Cardiac muscle cell (in vitro differentiated cells and primary cell): ENCODE results near the gene RDM1. TPM values are rescaled to one million over a fixed set of nuclear protein-coding genes. Genes with fewer than 3 reads are reported as not detected.

Source experiments
- DNase-seq, 2 donors: peaks; one replicate each; pipeline versions ENCODE4 v3.0.0 to v3.0.0-alpha.2; 2010 to 2017; ENCODE audit warnings: low read depth in 1 of 2, low spot score in 1 of 2
- H3K27ac ChIP-seq: fragments of 200-600 bp; sonication (generic); 2 replicates; pipeline ENCODE4 v1.5.1; 2016
- H3K27me3 ChIP-seq: fragments of 200-600 bp; sonication (generic); 2 replicates; pipeline ENCODE4 v1.6.0; 2016; ENCODE audit warnings: control low read depth
- H3K36me3 ChIP-seq: fragments of 200-600 bp; sonication (generic); 2 replicates; pipeline ENCODE4 v1.5.1; 2016; ENCODE audit warnings: control low read depth
- H3K4me1 ChIP-seq: fragments of 200-600 bp; sonication (generic); 2 replicates; pipeline ENCODE4 v1.8.1; 2017; ENCODE audit warnings: low read depth, mild to moderate bottlenecking, mixed run types
- H3K4me3 ChIP-seq: fragments of 200-600 bp; sonication (generic); 2 replicates; pipeline ENCODE4 v1.5.1; 2016; ENCODE audit warnings: mild to moderate bottlenecking
- H3K9me3 ChIP-seq: fragments of 200-600 bp; sonication (generic); 2 replicates; pipeline ENCODE4 v1.5.1; 2017; ENCODE audit warnings: low read depth, mild to moderate bottlenecking, control low read depth
- polyA plus RNA-seq: library from polyadenylated mRNA; unstranded; fragments of >200 nt; fragmentation: Nextera tagmentation; extraction: Ambion mirVana; gene quantifications from 2 replicates; pipeline ENCODE4 v1.2.1, GENCODE V29; 2016
- total RNA-seq: library from RNA; depleted of rRNA; stranded (reverse); fragments of >200 nt; gene quantifications from 2 replicates; pipeline ENCODE4 v1.2.3, GENCODE V29; 2016
- TF ChIP-seq, protein P1 (sequence below): IDR thresholded peaks from 2 replicates; pipeline ENCODE4 v1.5.1; 2012; ENCODE audit warnings: low read depth, mild to moderate bottlenecking, low read length

Gene RDM1
- total and polyA plus RNA-seq, 2 experiments from 2014 or later, result 2.6 to 6.4 TPM

- H3K27me3 ChIP-seq, result peaks cover 10% of the 10 kb centered on the region
- H3K9me3 ChIP-seq, result no peaks in the 10 kb centered on the region
- no peak overlapping the region for H3K27ac ChIP-seq
- no peaks in the 10 kb centered on the region for H3K36me3 ChIP-seq
- TF ChIP-seq, protein P1, sequence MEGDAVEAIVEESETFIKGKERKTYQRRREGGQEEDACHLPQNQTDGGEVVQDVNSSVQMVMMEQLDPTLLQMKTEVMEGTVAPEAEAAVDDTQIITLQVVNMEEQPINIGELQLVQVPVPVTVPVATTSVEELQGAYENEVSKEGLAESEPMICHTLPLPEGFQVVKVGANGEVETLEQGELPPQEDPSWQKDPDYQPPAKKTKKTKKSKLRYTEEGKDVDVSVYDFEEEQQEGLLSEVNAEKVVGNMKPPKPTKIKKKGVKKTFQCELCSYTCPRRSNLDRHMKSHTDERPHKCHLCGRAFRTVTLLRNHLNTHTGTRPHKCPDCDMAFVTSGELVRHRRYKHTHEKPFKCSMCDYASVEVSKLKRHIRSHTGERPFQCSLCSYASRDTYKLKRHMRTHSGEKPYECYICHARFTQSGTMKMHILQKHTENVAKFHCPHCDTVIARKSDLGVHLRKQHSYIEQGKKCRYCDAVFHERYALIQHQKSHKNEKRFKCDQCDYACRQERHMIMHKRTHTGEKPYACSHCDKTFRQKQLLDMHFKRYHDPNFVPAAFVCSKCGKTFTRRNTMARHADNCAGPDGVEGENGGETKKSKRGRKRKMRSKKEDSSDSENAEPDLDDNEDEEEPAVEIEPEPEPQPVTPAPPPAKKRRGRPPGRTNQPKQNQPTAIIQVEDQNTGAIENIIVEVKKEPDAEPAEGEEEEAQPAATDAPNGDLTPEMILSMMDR, result no peak
- no peaks in the 10 kb centered on the region for H3K4me1 ChIP-seq
- no peak overlapping the region for H3K4me3 ChIP-seq
- no peak for DNase-seq
Measured at GRCh38 chr17:35963663-35964062, 33.1 kb upstream of the RDM1 start.

- DNase-seq, result no peak
- no peaks in the 10 kb centered on the region for H3K9me3 ChIP-seq
- H3K4me3 ChIP-seq, result no peak overlapping the region
- H3K27ac ChIP-seq, result no peak overlapping the region
- H3K27me3 ChIP-seq, result no peaks in the 10 kb centered on the region
- H3K4me1 ChIP-seq, result no peaks in the 10 kb centered on the region
- H3K36me3 ChIP-seq, result no peaks in the 10 kb centered on the region
- TF ChIP-seq, protein P1, result no peak
Measured at GRCh38 chr17:35953720-35954119, 23.1 kb upstream of the RDM1 start.

DNA sequence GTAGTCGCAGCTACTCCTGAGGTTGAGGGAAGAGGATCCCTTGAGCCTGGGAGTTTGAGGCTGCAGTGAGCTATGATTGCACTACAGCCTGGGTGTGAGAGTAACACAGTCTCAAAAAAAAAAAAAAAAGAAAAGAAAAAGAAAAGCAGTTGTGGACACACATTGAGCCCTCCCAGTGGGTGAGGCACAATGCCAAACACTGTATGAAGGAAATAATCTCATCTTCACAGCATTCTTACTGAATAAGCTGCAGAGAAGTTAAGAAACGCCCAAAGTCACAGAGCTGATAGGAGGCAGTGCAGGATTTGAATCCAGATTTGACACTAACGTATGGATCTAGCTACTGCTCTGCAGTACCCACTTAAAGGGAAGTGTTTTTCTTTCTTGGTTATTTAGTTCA lies 18.8 kb upstream of the RDM1 start:
- Histone ChIP-seq H3K4me1 (no peaks in the 10 kb centered on the region), H3K27me3 (no peaks in the 10 kb centered on the region), H3K27ac (no peak overlapping the region), H3K4me3 (no peak overlapping the region), H3K9me3 (no peaks in the 10 kb centered on the region), H3K36me3 (no peaks in the 10 kb centered on the region)
- TF ChIP-seq, protein P1, result no peak
- no peak for DNase-seq

DNA sequence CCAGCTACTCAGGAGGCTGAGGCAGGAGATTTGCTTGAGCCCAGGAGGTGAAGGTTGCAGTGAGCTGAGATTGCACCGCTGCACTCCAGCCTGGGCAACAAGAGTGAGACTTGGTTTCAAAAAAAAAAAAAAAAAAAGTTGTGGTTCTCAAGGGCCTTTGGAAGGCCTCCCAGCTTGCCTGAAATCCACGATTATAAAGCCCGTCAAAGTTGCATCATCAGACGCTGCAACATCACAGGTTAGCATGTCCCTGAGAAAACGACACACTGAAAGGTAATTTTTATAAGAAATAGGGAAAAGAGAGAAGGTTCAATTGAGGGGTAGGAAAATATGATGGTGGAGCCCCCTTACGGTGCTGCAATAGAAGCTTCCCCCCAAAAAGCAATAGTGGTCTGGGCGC lies 17.5 kb upstream of the RDM1 start:
- H3K9me3 ChIP-seq, result no peaks in the 10 kb centered on the region
- H3K4me1 ChIP-seq, result no peaks in the 10 kb centered on the region
- H3K4me3 ChIP-seq, result no peak overlapping the region
- H3K36me3 ChIP-seq, result no peaks in the 10 kb centered on the region
- DNase-seq, result no peak
- no peaks in the 10 kb centered on the region for H3K27me3 ChIP-seq
- TF ChIP-seq, protein P1, result no peak
- no peak overlapping the region for H3K27ac ChIP-seq

DNA sequence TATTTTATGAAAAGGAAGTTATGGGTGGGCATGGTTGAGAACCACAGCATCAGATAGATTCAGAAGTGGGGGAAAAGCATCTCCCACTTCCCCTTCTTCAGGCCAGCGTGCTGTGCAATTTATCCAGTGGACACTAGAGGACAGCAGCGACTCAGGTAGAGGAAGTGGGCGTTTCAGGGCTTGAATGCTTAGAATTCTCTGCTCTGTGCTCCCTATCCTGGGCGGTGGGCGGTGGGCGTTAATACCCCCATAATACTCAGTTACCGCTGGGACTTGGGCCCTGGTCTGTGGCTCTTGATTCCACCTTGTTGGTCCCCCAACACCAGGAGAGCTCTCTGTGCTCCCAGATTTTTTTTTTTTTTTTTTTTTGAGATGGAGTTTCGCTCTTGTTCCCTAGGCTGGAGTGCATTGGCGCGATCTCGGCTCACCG lies 16.6 kb upstream of the RDM1 start:
- no peaks in the 10 kb centered on the region for H3K36me3 ChIP-seq
- H3K4me3 ChIP-seq, result no peak overlapping the region
- H3K27ac ChIP-seq, result no peak overlapping the region
- no peaks in the 10 kb centered on the region for H3K4me1 ChIP-seq
- H3K9me3 ChIP-seq, result no peaks in the 10 kb centered on the region
- H3K27me3 ChIP-seq, result no peaks in the 10 kb centered on the region
- DNase-seq, result peak; percentile 58 to 78
- TF ChIP-seq, protein P1, result peak; percentile 89

DNA sequence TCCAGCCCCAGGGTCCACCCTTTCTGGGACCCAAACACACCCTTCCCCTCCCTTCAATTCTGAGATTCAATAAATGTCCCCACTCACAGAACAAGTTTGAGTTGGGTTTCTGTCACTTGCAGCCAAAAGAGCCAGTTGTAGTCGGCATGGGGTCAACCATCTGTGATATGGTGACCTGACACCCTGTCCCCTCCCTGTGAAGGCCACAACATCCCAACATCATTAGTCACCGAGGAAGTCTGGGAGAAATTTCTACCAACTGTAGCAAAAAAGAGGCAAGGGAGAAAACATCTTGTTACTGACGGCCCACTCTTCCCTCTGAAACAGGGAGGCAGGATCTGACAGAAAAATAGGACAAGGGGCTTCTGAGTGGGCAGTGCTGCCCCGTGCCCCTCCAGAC lies 13.6 kb upstream of the RDM1 start:
- TF ChIP-seq, protein P1, result no peak
- H3K4me1 ChIP-seq, result no peaks in the 10 kb centered on the region

More for the DNA sequence above, 13.6 kb upstream of the RDM1 start:
- Histone ChIP-seq H3K4me3 (no peak overlapping the region), H3K27me3 (no peaks in the 10 kb centered on the region), H3K36me3 (no peaks in the 10 kb centered on the region), H3K9me3 (no peaks in the 10 kb centered on the region), H3K27ac (no peak overlapping the region)
- DNase-seq, result no peak
